Measurements from ENCODE around the gene ITGB5.

ITGB5 gene

GRCh38 chr3:124895756-124896155 is 8.6 kb upstream of the ITGB5 start:
- no peak for DNase-seq

GRCh38 chr3:124893526-124893925 is 6.4 kb upstream of the ITGB5 start:
- DNase-seq = no peak

GRCh38 chr3:124890573-124891190 is 3.5 kb upstream of the ITGB5 start:
- no peak for DNase-seq

GRCh38 chr3:124888482-124889441 is 1.6 kb upstream of the ITGB5 start:
- no peak for DNase-seq

- DNase-seq = no peak
Observed at GRCh38 chr3:124887932-124888298, 750 bp upstream of the ITGB5 start.

- no peak for DNase-seq
Observed at GRCh38 chr3:124886168-124887056, 753 bp downstream of the ITGB5 start.

GRCh38 chr3:124885466-124886167 is 1.5 kb downstream of the ITGB5 start:
- DNase-seq = no peak

GRCh38 chr3:124884474-124885101 is 2.6 kb downstream of the ITGB5 start:
- DNase-seq = no peak

- no peak for DNase-seq
Observed at GRCh38 chr3:124883766-124884473, 3.2 kb downstream of the ITGB5 start.

GRCh38 chr3:124882816-124883747 is 4.1 kb downstream of the ITGB5 start:
- DNase-seq = no peak

- DNase-seq = no peak
Observed at GRCh38 chr3:124881976-124882697, 5.0 kb downstream of the ITGB5 start.

GRCh38 chr3:124879337-124879680 is 7.9 kb downstream of the ITGB5 start:
- no peak for DNase-seq

GRCh38 chr3:124878561-124879336 is 8.4 kb downstream of the ITGB5 start:
- no peak for DNase-seq

GRCh38 chr3:124877674-124878073 is 9.5 kb downstream of the ITGB5 start:
- no peak for DNase-seq

GRCh38 chr3:124876401-124876878 is 10.7 kb downstream of the ITGB5 start:
- no peak for DNase-seq

- no peak for DNase-seq
Observed at GRCh38 chr3:124873226-124873625, 13.9 kb downstream of the ITGB5 start.

- DNase-seq = no peak
Observed at GRCh38 chr3:124867511-124867910, 19.7 kb downstream of the ITGB5 start.

GRCh38 chr3:124862006-124862405 is 25.2 kb downstream of the ITGB5 start:
- no peak for DNase-seq

- no peak for DNase-seq
Observed at GRCh38 chr3:124861041-124861440, 26.1 kb downstream of the ITGB5 start.

Data from KG1 (cell line).